Activated CD8-positive, alpha-beta memory T cell treated with anti-CD3 and anti-CD28 coated beads, Interleukin-2, amount 50 U/mL, for 4 hours (primary cell): ENCODE results near the gene OLFM1.
"Not testable (repeated sequence)": the region's sequence is repeated elsewhere in the genome, so short reads cannot be mapped to it uniquely, and the experiment has no call there.

Experiments
- DNase-seq: peaks from one replicate; pipeline ENCODE4 v3.0.0-alpha.2; 2020

Gene OLFM1

GRCh38 chr9:135156525-135157510 is 69.3 kb downstream of the OLFM1 start:
- no peak for DNase-seq

DNA sequence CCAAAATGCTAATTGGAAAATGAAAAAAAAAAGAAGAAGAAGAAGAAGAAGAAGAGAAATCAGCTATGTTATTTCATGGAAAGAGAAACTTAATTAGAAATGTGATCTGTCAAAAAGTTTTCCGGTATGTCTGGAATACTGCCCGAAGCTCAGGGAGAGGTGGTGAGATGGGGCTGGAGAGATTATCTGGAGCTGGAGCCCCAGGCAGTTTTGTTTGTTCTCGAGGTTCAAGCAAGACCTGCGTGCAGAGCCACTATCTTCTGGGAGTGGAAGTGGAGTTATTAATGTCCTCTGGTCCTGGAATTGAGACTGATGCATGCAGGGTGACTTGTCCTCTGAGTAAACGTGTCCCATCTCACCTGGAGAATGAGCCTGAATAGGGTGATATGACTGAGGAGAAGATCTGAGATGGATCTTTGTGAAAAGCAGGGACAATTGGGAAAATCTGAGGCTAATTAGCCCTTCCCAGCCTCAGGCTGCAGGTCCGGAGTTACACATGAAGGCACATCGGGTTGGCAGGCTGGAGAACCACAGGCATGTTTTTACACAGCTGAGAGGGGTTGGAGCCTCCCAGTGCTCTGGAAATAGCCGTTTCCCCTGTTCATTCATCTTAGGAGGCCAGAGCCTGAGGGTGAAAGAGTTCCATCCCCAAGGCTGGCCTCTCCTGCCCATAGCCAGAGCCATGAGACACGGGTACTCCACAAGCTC is 70.5 kb downstream of the OLFM1 start:
- no peak for DNase-seq

DNA sequence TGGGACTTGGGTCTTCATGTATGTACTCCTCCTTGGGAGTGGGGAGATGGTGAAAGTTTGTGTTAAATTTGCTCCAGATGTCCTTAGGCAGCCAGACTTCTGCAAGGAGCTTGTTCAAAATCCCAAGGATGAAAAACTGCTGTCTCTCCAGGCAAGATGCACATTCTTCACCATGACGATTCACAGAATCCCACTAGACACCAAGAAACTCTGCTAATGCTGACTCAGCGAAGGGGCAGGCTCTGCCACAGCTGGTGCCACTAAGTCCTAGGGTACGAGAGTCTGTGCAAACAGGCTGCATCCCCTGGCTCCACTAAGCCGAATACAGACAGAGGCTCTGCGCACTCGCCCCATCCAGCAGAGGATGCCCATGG is 71.1 kb downstream of the OLFM1 start:
- no peak for DNase-seq

- no peak for DNase-seq
These were observed 72.3 kb downstream of the OLFM1 start for GRCh38 chr9:135159801-135160200.

DNA sequence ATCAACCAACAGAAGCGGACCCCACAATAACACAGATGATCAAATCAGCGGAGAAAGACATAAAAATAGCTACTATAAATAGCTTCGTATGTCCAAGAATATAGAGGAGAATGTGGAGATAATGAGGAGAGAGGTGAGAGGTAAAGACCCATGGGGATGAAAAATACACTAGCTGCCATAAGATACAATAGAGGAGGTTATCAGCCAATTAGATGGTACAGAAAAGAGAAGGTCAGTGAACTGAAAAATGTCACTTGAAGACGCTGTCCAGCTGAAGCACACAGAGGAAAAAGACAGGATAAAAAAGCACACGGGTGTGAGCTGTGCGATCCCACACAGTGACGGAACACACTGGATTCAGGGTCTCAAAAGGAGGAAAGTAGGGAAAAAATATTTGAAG is 73.4 kb downstream of the OLFM1 start:
- DNase-seq = no peak

DNA sequence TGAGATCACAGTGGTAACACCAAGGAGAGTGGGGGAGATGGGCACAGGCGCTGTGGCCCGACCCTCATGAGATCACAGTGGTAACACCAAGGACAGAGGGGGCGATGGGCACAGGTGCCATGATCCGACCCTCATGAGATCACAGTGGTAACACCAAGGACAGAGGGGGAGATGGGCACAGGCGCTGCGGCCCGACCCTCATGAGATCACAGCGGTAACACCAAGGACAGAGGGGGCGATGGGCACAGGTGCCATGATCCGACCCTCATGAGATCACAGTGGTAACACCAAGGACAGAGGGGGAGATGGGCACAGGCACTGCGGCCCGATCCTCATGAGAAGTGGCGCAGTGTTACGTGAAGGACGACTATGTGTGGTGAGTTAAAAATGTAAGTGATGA is 75.1 kb downstream of the OLFM1 start:
- DNase-seq = not testable (repeated sequence)

DNA sequence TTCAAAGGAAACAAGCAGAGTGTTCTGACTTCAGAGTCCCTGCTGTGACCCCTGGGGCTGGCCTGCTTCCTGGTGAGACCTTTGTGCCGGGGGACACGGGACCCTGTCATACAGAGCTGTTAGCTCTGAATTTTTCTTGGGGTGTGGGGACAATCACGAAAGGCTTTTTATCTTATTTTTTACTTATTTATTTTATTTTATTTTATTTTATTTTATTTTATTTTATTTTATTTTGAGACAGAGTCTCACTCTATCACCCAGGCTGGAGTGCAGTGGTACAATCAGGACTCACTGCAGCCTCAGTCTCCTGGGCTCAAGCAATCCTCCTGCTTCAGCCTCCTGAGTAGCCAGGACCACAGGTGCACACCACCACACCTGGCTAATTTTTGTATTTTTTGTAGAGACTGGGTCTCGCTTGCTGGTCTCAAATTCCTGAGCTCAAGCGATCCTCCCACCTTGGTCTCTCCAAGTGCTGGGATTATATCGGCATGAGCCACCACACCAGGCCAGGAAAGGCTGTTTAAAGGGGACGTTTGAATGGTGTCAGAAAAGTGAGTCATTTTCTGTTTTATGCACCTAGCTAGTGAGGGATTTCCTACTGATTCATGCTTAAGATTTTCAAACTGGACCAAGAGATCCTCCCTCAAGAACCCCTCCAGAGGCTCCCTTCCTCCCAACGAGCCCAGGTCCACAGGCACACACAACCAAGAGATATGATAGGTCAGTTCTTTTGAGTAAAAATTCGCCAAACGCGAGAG is 75.7 kb downstream of the OLFM1 start:
- DNase-seq = no peak

- no peak for DNase-seq
These were observed 76.6 kb downstream of the OLFM1 start for GRCh38 chr9:135164036-135164435.

DNA sequence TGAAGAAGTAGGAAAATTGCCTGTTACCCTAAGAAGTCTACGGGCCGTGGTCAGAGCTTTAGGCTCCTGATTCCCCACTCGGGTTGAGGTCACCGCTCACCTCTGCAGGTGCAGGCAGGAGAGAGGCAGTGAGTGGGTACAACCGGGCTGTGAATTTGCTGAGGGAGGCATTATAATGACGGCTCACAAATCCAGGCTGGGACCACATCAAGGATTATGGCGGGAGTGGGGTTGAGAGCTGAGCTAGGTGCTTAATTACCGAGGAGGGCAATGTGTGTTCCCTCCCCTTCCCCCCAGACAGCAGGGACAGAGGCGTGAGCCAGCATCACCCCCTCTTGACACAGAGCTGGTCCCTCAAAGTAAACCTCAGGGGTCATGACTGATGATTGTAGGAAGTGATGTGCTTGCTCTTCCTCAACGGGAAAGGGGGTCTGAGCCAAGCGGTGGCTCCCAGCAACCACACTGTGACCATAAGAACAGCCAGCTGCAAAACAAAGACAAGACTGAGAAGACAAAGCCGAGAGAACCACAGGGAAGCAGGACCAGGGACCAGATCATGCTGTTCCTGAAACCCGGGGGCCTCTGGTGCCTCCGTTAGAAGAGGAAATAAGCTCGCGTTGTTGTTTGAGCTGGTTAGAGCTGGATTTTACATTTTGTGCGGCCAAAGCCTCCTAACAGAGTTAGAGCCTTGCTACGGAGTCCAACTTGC is 77.7 kb downstream of the OLFM1 start:
- DNase-seq = no peak

DNA sequence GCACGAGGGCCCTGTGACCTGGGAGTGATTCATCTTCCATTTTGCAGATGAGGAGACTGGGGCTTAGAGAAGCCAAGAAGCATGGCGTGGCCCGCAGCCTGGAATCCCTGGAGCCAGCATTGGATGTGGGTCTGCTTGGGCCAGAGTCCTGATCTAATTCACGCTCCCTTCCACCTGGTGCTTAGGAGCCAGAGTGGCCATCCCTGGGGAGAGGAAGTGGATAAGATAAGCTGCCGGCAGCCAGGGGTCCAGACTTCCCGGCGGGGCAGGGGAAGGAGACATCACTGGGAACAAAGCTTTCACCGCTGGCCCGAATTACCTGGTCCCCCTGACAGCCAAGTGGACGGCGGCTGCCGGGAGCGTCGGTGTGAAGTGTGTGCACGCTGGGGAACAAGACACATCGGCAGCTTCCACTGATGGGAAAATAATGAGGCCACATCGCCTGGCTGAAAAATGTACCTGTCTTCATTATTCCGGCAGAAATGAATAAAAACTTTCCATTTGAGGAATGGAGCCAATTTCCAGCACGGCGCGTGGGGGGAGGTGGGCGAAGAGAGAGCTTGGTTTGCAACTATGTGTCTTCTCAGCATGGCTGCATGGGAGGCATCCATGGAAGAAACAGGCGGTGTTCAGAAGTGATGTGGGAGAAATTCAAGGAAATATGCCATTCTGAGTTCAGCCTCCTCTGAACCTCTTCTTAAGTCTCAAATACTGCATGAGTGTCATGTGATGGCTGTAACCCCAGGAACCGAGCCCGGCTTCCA is 78.5 kb downstream of the OLFM1 start:
- no peak for DNase-seq

- no peak for DNase-seq
These were observed 79.1 kb downstream of the OLFM1 start for GRCh38 chr9:135166565-135166964.

DNA sequence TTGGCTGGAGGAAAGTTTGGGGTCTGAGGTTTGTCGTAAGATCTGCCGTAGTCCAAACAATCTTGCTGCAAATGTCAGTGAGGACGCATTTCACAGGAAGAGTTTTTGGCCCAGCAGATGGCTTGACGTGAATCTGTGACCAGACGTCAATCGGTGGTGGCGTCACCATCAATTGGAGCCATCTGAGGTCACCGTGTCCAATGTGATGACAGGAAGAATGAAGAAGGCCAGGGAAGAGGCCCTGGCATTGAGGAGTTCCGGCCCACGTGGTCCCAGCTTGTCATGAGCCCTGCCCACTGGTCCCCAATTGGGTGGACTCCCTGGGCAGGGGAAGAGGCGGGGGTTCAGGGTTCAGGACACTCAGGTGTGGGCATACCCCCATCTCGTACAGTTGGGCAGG is 79.9 kb downstream of the OLFM1 start:
- no peak for DNase-seq

DNA sequence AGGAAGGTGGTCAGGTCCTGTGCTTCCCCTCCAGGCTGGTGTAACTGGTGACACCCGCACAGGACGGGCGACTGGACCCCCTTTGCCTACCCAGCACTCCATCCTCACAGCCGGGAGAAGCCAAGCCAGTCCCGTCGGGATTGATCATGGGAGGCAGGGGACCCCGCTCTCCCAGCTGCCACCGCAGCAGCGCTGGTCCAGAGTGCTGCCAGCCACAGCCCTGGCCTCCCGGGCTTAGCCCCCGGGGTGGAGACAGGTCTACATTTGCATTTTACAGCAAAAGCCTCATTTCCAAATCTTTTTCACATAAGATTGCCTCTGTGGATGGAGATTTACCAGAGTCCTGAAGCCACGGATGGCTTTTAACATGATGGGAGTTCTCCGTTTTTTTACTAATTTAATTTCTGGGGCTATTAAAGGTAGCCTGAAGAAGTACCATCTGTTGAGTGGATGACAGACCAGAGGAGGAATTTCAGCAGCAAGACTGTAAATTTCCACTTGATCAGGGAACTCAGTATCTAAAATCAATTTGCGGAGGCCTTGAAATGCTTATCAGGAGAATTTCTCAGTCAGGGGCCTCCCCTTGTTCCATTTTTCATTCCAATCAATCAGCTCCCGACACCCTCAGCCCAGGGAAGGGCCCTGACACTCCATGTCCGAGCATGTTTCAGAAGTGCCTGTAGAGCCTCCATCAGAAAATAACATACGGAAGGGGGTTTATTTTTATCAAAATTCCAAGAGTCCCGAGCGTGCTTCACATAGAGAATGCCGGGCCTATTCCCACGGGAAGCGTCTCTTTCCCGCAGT is 80.6 kb downstream of the OLFM1 start:
- no peak for DNase-seq

DNA sequence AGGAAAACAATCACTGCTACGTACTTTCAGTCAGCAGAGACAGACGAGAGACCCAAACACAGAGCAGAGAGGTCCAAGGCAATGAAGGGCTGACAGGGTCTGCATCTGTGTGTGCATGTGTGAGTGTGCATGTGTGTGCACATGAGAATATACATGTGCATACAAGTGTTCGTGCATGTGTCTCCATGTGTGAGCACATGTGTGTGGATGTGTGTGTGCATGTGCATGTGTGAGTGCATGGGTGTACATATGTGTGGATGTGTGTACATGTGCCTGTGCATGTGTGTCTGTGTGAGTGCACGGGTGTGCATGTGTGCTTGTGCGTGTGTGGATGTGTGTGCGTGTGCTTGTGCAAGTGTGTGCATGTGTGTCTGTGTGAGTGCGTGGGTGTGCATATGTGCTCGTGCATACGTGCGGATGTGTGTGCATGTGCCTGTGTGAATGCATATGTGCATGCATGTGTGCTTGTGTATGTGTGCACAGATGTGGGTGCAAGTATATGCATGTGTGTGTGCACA is 82.3 kb downstream of the OLFM1 start:
- no peak for DNase-seq

DNA sequence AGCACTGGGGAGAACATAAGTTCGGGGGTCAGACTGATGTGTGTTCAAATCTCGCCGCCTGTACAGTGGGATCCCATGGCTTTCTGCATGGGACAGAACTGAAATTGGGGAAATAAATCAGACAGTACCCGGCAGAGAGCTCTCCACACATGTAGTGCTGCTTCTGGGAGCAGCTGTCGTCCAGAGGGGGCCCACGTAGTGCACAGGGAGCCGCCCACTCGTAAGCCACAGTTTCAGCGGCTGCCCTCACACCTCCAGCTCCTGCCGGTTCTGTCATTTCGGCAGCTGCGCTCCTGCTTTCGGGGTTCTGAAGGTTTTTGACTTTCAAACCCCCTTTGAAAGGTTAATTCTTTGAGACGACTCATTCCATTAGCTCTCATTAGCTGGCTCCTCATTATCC is 83.1 kb downstream of the OLFM1 start:
- DNase-seq = no peak
